WERI-Rb-1 (cell line): ENCODE data around the gene GRK4.

Experiments
- DNase-seq: peaks from one replicate; pipeline ENCODE4 v3.0.0-alpha.2; 2020
- H3K27ac ChIP-seq: fragments of 250-450 bp; sonication (Bioruptor Pico); 2 replicates; pipeline ENCODE4 v1.5.1; 2020; ENCODE audit warnings: mild to moderate bottlenecking, moderate library complexity
- H3K27me3 ChIP-seq: fragments of 250-450 bp; sonication (Bioruptor Pico); 2 replicates; pipeline ENCODE4 v1.5.1; 2021; ENCODE audit warnings: mild to moderate bottlenecking, low read depth, moderate library complexity; ENCODE audit not compliant: insufficient read depth, severe bottlenecking
- H3K36me3 ChIP-seq: fragments of 250-450 bp; sonication (Bioruptor Pico); 2 replicates; pipeline ENCODE4 v1.5.1; 2020; ENCODE audit warnings: mild to moderate bottlenecking, moderate library complexity
- H3K4me3 ChIP-seq: 2 replicates; pipeline ENCODE4 v1.5.1; 2011; ENCODE audit warnings: low read depth, mild to moderate bottlenecking, control low read depth, low read length
- H3K9me3 ChIP-seq: fragments of 250-450 bp; sonication (Bioruptor Pico); 2 replicates; pipeline ENCODE4 v1.5.1; 2021; ENCODE audit warnings: mild to moderate bottlenecking, moderate library complexity; ENCODE audit not compliant: severe bottlenecking
- TF ChIP-seq, protein P1 (sequence below): IDR thresholded peaks from 2 replicates; pipeline ENCODE4 v1.5.1; 2011; ENCODE audit warnings: low read depth, mild to moderate bottlenecking, control low read depth, inconsistent platforms, low read length

GRK4 gene

DNA sequence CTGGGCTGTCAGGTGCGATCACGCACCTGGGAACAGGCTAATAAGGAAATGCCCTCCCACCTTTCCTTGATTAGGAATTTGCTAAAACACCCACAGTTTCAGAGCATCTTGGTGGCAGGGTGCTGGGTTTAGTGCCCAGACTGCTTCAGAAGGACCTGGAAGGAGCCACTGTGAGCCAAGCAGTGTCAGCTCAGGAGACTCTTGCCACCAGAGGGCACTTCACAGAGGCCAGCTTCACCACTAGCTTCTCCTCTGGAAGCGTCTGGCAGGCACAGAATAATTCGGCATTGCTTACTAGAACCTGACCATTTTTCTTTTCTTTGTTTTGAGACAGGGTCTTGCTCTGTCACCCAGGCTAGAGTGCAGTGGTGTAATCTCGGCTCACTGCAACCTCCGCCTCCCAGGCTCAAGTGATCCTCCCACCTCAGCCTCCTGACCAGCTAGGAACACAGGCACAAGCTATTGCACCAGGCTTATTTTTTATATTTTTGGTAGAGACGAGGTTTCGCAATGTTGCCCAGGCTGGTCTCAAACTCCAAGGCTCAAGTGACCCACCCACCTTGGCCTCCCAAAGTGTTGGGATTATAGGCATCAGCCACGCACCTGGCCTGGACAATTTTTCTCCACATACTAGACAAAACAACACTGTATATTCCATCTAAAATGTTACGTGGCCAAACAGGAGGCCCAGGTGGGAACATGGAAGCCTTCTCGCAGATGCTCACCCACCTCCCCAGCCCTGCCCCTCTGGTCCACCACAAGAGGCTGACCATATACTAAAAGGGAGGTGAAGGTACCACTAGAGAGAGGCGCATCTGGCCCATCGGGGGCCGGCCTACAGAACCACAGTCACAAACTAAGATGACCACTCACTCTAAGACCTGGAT, 14.2 kb upstream of the GRK4 start:
- H3K27me3 ChIP-seq: no peaks in the 10 kb centered on the region
- H3K27ac ChIP-seq: peak overlapping the region; percentile 66
- H3K4me3 ChIP-seq: no peak overlapping the region
- peak; percentile 62 for DNase-seq
- TF ChIP-seq, protein P1, sequence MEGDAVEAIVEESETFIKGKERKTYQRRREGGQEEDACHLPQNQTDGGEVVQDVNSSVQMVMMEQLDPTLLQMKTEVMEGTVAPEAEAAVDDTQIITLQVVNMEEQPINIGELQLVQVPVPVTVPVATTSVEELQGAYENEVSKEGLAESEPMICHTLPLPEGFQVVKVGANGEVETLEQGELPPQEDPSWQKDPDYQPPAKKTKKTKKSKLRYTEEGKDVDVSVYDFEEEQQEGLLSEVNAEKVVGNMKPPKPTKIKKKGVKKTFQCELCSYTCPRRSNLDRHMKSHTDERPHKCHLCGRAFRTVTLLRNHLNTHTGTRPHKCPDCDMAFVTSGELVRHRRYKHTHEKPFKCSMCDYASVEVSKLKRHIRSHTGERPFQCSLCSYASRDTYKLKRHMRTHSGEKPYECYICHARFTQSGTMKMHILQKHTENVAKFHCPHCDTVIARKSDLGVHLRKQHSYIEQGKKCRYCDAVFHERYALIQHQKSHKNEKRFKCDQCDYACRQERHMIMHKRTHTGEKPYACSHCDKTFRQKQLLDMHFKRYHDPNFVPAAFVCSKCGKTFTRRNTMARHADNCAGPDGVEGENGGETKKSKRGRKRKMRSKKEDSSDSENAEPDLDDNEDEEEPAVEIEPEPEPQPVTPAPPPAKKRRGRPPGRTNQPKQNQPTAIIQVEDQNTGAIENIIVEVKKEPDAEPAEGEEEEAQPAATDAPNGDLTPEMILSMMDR: peak; percentile 90
- H3K9me3 ChIP-seq: no peaks in the 10 kb centered on the region
- H3K36me3 ChIP-seq: peaks cover 96% of the 10 kb centered on the region

DNA sequence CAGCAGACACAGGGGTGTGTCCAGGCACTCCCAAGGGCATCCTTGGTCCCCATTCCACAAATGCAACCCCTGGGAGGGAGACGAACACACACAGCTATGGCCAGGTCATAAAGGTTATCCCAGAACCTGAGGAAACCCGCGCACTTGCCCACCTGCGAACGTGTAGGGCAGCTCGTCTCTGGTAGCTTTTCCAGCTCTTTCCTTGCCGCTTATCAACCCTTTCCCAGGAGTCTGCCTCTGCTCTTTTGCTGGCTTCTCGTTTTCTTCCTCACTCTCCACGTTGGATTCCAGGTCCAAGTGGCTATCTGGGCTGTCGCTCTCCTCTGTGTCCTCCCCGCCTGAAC, 13.6 kb upstream of the GRK4 start:
- Histone ChIP-seq H3K9me3 (no peaks in the 10 kb centered on the region), H3K27me3 (no peaks in the 10 kb centered on the region), H3K27ac (no peak overlapping the region), H3K4me3 (no peak overlapping the region), H3K36me3 (peaks cover 96% of the 10 kb centered on the region)
- TF ChIP-seq, protein P1: no peak
- no peak for DNase-seq

DNA sequence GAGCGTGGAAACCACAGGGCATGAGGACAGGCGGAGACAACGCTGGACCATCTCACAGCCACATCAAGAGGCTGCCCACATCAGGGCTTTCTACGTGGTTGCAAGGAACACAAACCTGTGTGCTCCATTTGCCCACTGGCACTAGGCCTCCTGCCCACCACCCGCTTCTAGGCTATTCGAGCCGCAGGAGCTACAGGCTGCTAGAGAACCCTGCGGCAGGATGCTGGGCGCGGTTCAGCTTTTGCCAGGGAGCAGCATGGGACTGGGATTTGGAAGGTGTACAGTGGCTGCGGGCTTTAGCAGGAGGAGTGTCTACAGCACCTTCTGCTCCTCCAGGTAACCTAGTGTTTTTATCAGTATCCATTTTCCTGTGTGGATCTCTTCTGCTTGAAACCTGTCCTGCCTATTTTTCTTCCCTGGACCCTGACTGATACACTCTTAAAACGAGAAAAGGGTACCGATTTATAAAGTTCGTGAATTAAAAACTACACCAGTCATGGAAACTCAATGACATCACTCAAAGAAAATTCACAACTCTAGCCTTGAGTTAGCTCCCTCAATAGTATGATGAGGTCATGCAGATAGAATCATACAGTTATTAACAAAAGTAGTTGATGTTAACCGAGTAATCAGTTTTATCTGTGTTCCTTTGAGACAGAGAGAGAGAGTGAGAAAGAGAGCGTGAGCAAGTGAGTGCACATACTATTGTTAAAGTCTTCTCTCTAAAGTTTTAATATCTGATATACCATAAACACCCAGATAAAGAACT, 13.0 kb upstream of the GRK4 start:
- no peaks in the 10 kb centered on the region for H3K9me3 ChIP-seq
- no peak overlapping the region for H3K4me3 ChIP-seq
- TF ChIP-seq, protein P1: no peak
- no peak for DNase-seq
- H3K27me3 ChIP-seq: no peaks in the 10 kb centered on the region
- H3K27ac ChIP-seq: no peak overlapping the region
- H3K36me3 ChIP-seq: peaks cover 90% of the 10 kb centered on the region

DNA sequence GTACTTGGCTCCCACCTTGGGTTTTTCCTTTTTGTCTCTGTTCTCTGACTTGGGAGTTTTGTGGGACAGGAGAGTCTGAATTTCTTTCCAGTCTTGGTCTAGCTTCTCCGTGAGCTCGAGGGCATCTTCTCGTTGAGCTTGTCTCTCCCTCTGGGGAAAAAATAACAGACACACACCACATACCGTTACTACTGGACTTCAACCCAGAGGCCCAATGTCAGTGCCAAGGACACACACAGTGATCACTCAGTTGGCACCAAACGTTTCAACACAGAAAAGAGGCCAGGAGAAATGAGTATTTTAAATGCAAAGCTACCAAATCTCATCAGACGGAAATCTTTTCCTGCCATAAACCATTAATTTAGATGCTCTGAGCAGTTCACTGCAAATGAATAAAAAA, 9.9 kb upstream of the GRK4 start:
- H3K27ac ChIP-seq: no peak overlapping the region
- DNase-seq: no peak
- peaks cover 94% of the 10 kb centered on the region for H3K36me3 ChIP-seq
- H3K27me3 ChIP-seq: no peaks in the 10 kb centered on the region
- no peak overlapping the region for H3K4me3 ChIP-seq
- TF ChIP-seq, protein P1: no peak
- H3K9me3 ChIP-seq: peaks cover 2% of the 10 kb centered on the region

DNA sequence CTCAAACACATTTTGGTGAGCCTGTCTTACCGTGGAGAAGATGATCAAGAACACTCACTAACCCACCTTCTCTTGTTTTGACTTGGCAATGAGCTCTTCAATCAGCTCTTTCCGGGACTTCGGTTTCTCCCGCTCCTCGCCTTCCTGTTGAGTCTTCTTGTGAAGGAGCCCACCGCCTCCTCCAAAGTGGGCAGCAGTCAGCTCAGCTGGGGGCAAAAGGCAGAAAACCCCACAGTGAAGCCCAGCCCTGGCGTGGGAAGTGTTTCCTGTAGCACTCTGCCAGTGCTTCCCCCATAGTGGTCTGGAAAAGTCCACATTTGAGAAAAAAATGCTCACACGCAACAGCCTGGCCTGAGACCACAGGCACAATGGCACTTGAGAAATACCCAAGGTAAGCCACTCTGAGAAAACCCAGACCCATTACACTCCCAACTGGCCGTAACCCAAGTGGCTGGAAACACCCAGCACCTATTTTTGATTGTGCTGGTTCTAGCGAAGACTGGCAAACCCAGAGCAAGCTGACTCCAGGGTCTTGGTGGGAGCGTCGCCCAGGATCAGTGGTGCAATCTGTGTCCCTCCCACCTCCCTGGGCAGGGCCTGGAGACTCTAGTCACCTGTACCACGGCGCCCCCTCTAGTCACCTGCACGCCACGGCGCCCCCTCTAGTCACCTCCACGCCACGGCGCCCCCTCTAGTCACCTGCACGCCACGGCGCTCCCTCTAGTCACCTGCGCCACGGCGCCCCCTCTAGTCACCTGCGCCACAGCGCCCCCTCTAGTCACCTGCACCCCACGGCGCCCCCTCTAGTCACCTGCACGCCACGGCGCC, 8.8 kb upstream of the GRK4 start:
- Histone ChIP-seq H3K36me3 (peaks cover 91% of the 10 kb centered on the region), H3K4me3 (no peak overlapping the region), H3K27ac (peak overlapping the region; percentile 38; the same call in 1 of the 2 replicates), H3K9me3 (peaks cover 2% of the 10 kb centered on the region), H3K27me3 (no peaks in the 10 kb centered on the region)
- TF ChIP-seq, protein P1: peak; percentile 71
- peak; percentile 74 for DNase-seq
